ENCODE data around the gene NODAL.
A peak's percentile ranks its signal among the peaks of the same experiment; 100 is the strongest.

NODAL gene

GRCh38 chr10:70462349-70462984 is 21.0 kb upstream of the NODAL start:
- DNase-seq (ENCODE audit: low read depth in 3 of 3), result no peak

- peak in 1 of 3 donors; percentile 16 for DNase-seq (ENCODE audit: low read depth in 3 of 3)
Observed at GRCh38 chr10:70461397-70462348, 20.2 kb upstream of the NODAL start.

- DNase-seq (ENCODE audit: low read depth in 3 of 3), result no peak
Observed at GRCh38 chr10:70459774-70460490, 18.5 kb upstream of the NODAL start.

DNA sequence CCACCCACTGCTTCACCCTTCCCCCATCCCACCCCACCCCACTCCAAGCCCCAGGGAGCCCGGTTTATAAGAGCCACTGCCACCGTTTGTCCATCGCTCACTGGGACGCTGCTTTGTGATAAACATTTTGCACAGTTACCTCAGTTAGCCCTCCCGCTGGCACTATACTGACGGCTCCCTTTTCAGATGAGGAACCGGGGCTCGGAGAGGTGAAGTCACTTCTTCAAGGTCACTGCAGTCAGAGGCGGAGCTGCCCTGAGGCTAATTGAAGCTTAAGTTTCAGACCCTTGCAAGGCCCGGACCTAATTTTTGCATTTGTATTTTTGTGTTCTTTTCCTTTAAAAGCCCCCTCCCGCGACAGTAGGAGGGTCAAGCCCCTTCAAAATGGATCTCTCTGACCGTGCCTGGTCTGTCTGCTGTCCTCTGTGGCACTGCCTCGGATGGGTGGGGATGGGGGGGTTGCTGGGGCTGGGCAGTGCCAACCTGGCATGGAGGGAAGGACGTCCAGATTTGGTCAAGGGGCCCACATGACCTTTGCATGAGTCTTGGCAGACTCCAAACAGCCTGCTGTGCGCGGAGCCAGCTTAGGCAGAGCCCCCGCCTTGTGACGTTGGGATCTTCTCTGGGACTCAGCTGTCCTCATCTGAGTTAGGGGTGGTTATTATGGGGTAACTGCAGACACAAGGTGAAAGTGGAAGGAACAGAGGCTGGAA is 17.7 kb upstream of the NODAL start:
- DNase-seq (ENCODE audit: low read depth in 3 of 3), result no peak

- peak in 2 of 3 donors; percentile 37 to 46 for DNase-seq (ENCODE audit: low read depth in 3 of 3)
Observed at GRCh38 chr10:70458329-70459060, 17.0 kb upstream of the NODAL start.

DNA sequence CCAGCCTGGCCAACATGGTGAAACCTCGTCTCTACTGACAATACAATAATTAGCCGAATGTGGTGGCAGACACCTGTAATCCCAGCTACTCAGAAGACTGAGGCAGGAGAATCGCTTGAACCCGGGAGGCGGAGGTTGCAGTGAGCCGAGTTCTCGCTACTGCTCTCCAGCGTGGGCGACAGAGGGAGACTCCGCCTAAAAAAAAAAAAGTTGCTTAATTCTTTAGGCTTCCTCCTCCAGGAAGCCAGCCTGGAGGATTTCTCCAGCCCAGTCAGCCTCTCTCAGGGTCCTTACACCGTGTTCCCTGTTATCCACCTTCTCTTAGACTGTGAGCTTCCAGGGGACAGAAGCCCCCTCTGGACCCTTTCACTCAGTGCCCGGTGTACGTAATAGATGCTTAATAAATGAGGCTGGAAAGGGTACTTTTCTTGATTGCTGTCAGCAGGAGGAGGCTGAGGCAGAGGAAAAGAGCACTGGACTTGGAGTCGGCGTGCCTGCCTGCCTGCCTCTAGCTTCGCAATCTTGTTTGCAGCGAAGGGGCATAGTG is 16.4 kb upstream of the NODAL start:
- no peak for DNase-seq (ENCODE audit: low read depth in 3 of 3)

DNA sequence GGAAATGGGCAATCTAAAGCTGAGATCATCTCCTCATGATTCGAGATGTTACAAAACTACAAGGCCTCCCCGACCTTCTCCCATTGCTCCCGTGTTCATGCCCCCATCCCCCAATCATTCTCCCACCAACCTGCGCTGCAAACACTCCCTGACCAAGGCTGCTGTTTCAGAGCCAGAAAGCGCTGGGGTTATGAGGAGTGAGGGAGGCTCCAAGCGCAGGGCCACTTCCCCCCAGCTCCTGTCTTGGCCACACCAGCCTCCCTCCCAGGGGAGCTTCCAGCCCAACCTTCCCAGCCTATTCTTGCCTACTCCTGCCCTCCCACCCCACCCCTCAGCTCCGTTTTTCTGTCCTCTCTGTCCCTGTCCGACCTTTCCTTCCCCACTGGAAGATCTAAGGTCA is 14.7 kb upstream of the NODAL start:
- DNase-seq (ENCODE audit: low read depth in 3 of 3), result no peak

DNA sequence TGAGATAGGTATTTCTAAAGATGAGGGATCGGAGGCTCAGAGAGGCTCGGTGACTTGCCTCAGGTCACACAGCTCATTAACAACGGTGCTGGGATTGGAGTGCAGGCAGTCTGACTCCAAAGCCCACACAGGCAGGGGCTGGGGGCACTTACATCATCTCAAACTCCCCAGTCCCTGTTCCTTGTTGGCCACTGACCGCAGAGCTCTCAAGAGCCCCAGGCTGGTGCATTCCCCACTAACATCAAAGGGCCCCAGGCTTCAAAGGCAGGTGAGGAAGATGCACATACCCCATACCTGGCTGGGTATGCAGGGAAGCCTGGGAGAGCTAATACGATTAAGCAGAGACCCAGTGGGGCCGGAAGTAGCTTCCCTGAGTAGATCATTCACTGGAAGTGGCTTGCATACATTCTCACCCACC is 13.7 kb upstream of the NODAL start:
- no peak for DNase-seq (ENCODE audit: low read depth in 3 of 3)

GRCh38 chr10:70448236-70448635 is 6.8 kb upstream of the NODAL start:
- DNase-seq (ENCODE audit: low read depth in 3 of 3), result no peak

GRCh38 chr10:70445718-70446657 is 4.5 kb upstream of the NODAL start:
- no peak for DNase-seq (ENCODE audit: low read depth in 3 of 3)

- DNase-seq (ENCODE audit: low read depth in 3 of 3), result no peak
Observed at GRCh38 chr10:70444744-70445143, 3.3 kb upstream of the NODAL start.

- no peak for DNase-seq (ENCODE audit: low read depth in 3 of 3)
Observed at GRCh38 chr10:70442332-70442988, 979 bp upstream of the NODAL start.

GRCh38 chr10:70441895-70442309 is 421 bp upstream of the NODAL start:
- no peak for DNase-seq (ENCODE audit: low read depth in 3 of 3)

DNA sequence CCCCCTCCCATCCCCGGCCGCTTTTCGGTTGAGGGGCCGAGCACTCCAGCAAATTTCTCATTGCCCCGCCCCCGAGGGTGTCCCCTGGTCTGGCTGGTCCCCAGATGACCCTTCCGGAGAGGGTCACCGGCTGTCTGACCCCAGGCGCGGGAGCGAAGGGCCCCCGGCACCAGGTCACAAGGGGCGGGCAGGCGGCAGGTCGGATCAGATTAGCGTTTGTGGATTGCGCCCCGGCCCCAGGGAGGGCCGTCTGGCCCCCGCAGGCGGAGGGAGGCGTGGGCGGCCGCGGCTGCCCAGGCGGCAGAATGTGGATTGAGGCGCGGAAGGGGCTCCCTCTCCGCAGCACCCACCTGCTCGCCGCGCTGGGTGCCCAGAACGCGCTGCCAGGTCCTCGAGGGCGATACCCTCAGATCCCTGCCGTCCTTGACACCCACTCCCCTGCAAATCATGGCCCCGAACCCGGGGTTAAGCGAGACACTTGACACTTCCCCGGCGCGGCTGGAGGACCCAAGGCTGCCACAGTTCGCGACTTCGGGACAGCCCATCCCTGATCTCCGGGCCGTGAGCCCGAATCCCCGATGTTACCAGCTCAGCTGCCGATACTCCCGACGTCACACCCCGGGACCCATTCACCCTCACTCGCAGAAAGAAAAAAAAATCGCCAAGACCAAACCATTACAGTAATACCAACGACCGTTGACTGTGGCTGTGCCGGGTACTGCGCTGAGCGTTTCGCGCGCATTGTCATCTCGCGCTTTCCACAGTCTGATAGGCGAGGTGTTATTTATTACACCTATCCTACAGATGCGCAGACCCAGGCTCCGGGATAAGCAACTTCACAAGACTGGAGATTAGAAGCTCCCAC is 953 bp downstream of the NODAL start:
- DNase-seq (ENCODE audit: low read depth in 3 of 3), result no peak

DNA sequence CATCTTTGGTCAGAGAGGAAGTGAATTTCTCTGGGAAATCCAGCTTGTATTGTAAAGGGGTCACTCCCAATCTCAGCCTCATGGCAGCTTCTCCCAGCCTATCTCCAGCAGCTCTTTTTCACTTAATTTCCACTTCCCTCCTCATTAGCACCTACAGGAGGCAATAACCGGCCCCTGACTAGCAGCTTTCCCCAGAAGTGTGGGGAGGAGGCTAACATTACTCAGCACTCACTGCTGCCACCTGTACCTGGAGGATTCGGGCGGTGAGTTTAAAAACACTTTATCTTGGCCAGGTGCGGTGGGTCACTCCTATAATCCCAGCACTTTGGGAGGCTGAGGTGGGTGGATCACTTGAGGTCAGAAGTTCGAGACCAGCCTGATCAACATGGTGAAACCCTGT is 3.8 kb downstream of the NODAL start:
- DNase-seq (ENCODE audit: low read depth in 3 of 3), result no peak

GRCh38 chr10:70435241-70436085 is 6.0 kb downstream of the NODAL start:
- DNase-seq (ENCODE audit: low read depth in 3 of 3), result no peak

DNA sequence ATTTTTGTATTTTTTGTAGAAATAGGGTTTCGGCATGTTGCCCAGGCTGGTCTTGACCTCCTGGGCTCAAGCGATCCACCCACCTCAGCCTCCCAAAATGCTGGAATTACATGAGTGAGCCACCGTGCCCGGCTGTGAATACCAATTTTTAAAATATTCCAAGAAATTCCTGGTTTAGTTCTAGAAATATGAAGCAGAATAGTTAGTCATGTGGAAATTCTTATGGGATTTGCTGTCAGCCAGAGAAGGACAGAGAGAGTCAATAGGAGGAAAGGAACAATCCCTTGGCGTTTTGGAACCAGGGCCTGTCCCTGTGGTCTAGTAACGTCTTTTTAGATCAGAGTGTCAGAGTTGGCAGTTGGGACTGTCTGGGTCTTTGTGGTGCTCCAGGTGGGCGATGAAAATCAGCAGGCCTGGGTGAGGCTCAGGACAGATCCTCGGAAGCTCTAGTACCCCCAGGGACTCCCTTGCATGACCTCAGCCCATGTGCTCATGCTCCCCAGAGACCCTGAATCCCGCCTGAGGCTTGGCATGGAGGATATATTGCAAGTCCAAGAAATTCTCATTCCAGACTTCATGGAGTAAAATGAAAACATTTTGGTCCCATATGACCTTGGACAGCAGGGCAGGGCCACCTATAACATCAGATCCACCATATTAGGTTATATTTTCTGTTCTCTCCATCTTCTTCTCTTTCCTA is 7.8 kb downstream of the NODAL start:
- no peak for DNase-seq (ENCODE audit: low read depth in 3 of 3)
